H9 (cell line): Measurements from ENCODE around the gene CEP250. TPM values are rescaled to one million over a fixed set of nuclear protein-coding genes. Genes with fewer than 3 reads are reported as not detected.

Experiments used
- DNase-seq: peaks from one replicate; pipeline ENCODE4 v3.0.0-alpha.2; 2017
- H2AFZ ChIP-seq: one replicate; pipeline ENCODE4 v1.6.1; 2013; ENCODE audit warnings: mild to moderate bottlenecking, low read length, control low read depth, moderate library complexity
- H2AK5ac ChIP-seq: 2 replicates; pipeline ENCODE4 v1.6.1; 2013; ENCODE audit warnings: low read length, control low read depth, mixed read lengths; ENCODE audit not compliant: insufficient read length
- H2BK120ac ChIP-seq: one replicate; pipeline ENCODE4 v1.6.1; 2013; ENCODE audit warnings: low read depth, mild to moderate bottlenecking, low read length, control low read depth, inconsistent platforms; ENCODE audit not compliant: poor library complexity, severe bottlenecking
- H2BK12ac ChIP-seq: 2 replicates; pipeline ENCODE4 v1.6.1; 2013; ENCODE audit warnings: low read length, control low read depth, mixed read lengths, low read depth; ENCODE audit not compliant: insufficient read length
- H2BK15ac ChIP-seq: 2 replicates; pipeline ENCODE4 v1.6.1; 2013; ENCODE audit warnings: low read depth, low read length, control low read depth
- H2BK20ac ChIP-seq: one replicate; pipeline ENCODE4 v1.6.1; 2013; ENCODE audit warnings: low read depth, mild to moderate bottlenecking, low read length, control low read depth, inconsistent platforms; ENCODE audit not compliant: poor library complexity, severe bottlenecking
- H2BK5ac ChIP-seq: 2 replicates; pipeline ENCODE4 v1.6.1; 2013; ENCODE audit warnings: low read length, control low read depth, mixed read lengths; ENCODE audit not compliant: insufficient read length
- H3K14ac ChIP-seq: 2 replicates; pipeline ENCODE4 v1.6.1; 2013; ENCODE audit warnings: low read length, control low read depth; ENCODE audit not compliant: insufficient read depth
- H3K18ac ChIP-seq: 2 replicates; pipeline ENCODE4 v1.6.1; 2013; ENCODE audit warnings: low read depth, mild to moderate bottlenecking, mixed read lengths, low read length, control low read depth; ENCODE audit not compliant: insufficient read length
- H3K23ac ChIP-seq: 2 replicates; pipeline ENCODE4 v1.6.1; 2013; ENCODE audit warnings: low read length, control low read depth, mixed read lengths, low read depth; ENCODE audit not compliant: insufficient read length
- H3K23me2 ChIP-seq: 2 replicates; pipeline ENCODE4 v1.6.1; 2013; ENCODE audit warnings: low read depth, mild to moderate bottlenecking, mixed read lengths, low read length, control low read depth; ENCODE audit not compliant: insufficient read length, poor library complexity, severe bottlenecking
- H3K27ac ChIP-seq: 2 replicates; pipeline ENCODE4 v1.5.1; 2013; ENCODE audit warnings: low read length, control low read depth, mixed read lengths, low read depth; ENCODE audit not compliant: insufficient read length
- H3K27me3 ChIP-seq: 2 replicates; pipeline ENCODE4 v1.6.1; 2013; ENCODE audit warnings: low read length, control low read depth, inconsistent platforms; ENCODE audit not compliant: insufficient read depth
- H3K4ac ChIP-seq: 2 replicates; pipeline ENCODE4 v1.6.1; 2013; ENCODE audit warnings: low read depth, mild to moderate bottlenecking, control low read depth, inconsistent platforms, low read length, moderate library complexity
- H3K4me1 ChIP-seq: 2 replicates; pipeline ENCODE4 v1.6.1; 2013; ENCODE audit warnings: low read length, control low read depth, inconsistent platforms; ENCODE audit not compliant: insufficient read depth
- H3K4me2 ChIP-seq: 2 replicates; pipeline ENCODE4 v1.6.1; 2013; ENCODE audit warnings: low read length, control low read depth, mixed read lengths; ENCODE audit not compliant: insufficient read length, insufficient read depth
- H3K56ac ChIP-seq: 2 replicates; pipeline ENCODE4 v1.6.1; 2013; ENCODE audit warnings: low read depth, mild to moderate bottlenecking, mixed read lengths, low read length, control low read depth; ENCODE audit not compliant: insufficient read length
- H3K79me1 ChIP-seq: 2 replicates; pipeline ENCODE4 v1.6.1; 2013; ENCODE audit warnings: low read depth, mild to moderate bottlenecking, moderate library complexity, low read length, control low read depth, inconsistent platforms; ENCODE audit not compliant: insufficient read depth, poor library complexity, severe bottlenecking
- H3K79me2 ChIP-seq: 2 replicates; pipeline ENCODE4 v1.6.1; 2013; ENCODE audit warnings: low read length, control low read depth, inconsistent platforms; ENCODE audit not compliant: insufficient read depth
- H3K9ac ChIP-seq: 2 replicates; pipeline ENCODE4 v1.6.1; 2013; ENCODE audit warnings: low read length, control low read depth, mixed read lengths; ENCODE audit not compliant: insufficient read length; ENCODE audit errors: extremely low read depth
- H3K9me3 ChIP-seq: one replicate; pipeline ENCODE4 v1.6.1; 2013; ENCODE audit warnings: low read depth, low read length, inconsistent platforms; ENCODE audit not compliant: control insufficient read depth
- H3T11ph ChIP-seq: one replicate; pipeline ENCODE4 v1.6.1; 2013; ENCODE audit warnings: mild to moderate bottlenecking, low read length, control low read depth, inconsistent platforms
- H4K20me1 ChIP-seq: one replicate; pipeline ENCODE4 v1.6.1; 2013; ENCODE audit not compliant: control insufficient read depth, insufficient read length, insufficient read depth
- H4K5ac ChIP-seq: 2 replicates; pipeline ENCODE4 v1.6.1; 2013; ENCODE audit warnings: low read depth, mild to moderate bottlenecking, mixed read lengths, low read length, control low read depth; ENCODE audit not compliant: insufficient read length
- H4K8ac ChIP-seq: replicated peaks from 2 replicates; pipeline ENCODE4 v1.6.1; 2013; ENCODE audit warnings: low read length, control low read depth, mixed read lengths, low read depth; ENCODE audit not compliant: insufficient read length
- H4K91ac ChIP-seq: 2 replicates; pipeline ENCODE4 v1.6.1; 2013; ENCODE audit warnings: low read depth, mild to moderate bottlenecking, moderate library complexity, mixed read lengths, low read length, control low read depth; ENCODE audit not compliant: insufficient read length
- H3K27ac Mint-ChIP-seq, 3 experiments: 2 replicates in 2 of 3; 3 replicates in 1 of 3; pipeline ENCODE4 v1.8.0; 2020 to 2021; ENCODE audit warnings: mixed read lengths in 3 of 3, mild to moderate bottlenecking in 1 of 3, moderate library complexity in 1 of 3
- H3K27me3 Mint-ChIP-seq: 2 replicates; pipeline ENCODE4 v1.8.0; 2021; ENCODE audit warnings: low read depth, mild to moderate bottlenecking, moderate library complexity, mixed read lengths
- H3K36me3 Mint-ChIP-seq, 3 experiments: 2 replicates in 2 of 3; 3 replicates in 1 of 3; pipeline ENCODE4 v1.8.0; 2020 to 2021; ENCODE audit warnings: low read depth in 3 of 3, mixed read lengths in 3 of 3; ENCODE audit not compliant: insufficient read depth in 1 of 3
- H3K4me1 Mint-ChIP-seq, 2 experiments: 2 replicates each; pipeline ENCODE4 v1.8.0; 2020; ENCODE audit warnings: mixed read lengths in 2 of 2
- H3K4me3 Mint-ChIP-seq, 2 experiments: 2 replicates in 1 of 2; 3 replicates in 1 of 2; pipeline ENCODE4 v1.8.0; 2020 to 2021; ENCODE audit warnings: mild to moderate bottlenecking in 2 of 2, mixed read lengths in 2 of 2, moderate library complexity in 1 of 2
- H3K9me3 Mint-ChIP-seq, 2 experiments: 2 replicates in 1 of 2; 3 replicates in 1 of 2; pipeline ENCODE4 v1.8.0; 2020; ENCODE audit warnings: mild to moderate bottlenecking in 2 of 2, mixed read lengths in 2 of 2, moderate library complexity in 1 of 2
- WGBS: extraction: QIAGEN DNeasy Blood & Tissue Kit; methylation state at CpG from one replicate; pipeline ENCODE4 v1.1.7; 2013; ENCODE audit warnings: missing lambda C conversion rate, low lambda C conversion rate, mixed read lengths; ENCODE audit not compliant: insufficient read length; ENCODE audit errors: extremely low coverage; 5-methylcytosine and 5-hydroxymethylcytosine counted together
- total RNA-seq: library from RNA; stranded (reverse); gene quantifications from 2 replicates; pipeline ENCODE4 v1.2.1, GENCODE V29; 2021
- TF ChIP-seq, protein P1 (sequence below): fragments of 200-600 bp; sonication (generic); conservative IDR thresholded peaks from 3 replicates; pipeline ENCODE4 v1.8.0; 2021; ENCODE audit warnings: antibody characterized with exemption, mild to moderate bottlenecking

The CEP250 gene
- total RNA-seq, 1 experiment from 2014 or later: 29.8 TPM

DNA sequence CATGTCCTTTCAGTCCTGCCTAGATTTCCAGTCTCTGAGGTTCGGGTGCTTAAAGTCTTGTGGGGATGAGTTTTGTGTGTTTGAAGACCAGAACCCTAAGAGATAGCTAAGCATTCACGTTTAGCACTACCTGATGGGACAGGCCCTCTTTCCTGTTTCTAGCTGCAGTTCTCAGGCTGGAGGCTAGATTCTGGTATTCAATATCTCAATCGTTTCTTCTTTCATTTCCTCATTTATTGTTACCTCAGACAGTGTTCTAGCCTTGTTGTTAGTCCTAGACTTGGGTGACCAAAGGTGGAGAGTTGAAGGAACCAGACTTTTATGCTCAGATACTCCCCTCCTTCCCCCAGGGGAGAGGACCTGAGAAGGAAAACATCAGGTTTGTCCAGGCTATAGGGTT is 16.8 kb downstream of the CEP250 start:
- TF ChIP-seq, protein P1, sequence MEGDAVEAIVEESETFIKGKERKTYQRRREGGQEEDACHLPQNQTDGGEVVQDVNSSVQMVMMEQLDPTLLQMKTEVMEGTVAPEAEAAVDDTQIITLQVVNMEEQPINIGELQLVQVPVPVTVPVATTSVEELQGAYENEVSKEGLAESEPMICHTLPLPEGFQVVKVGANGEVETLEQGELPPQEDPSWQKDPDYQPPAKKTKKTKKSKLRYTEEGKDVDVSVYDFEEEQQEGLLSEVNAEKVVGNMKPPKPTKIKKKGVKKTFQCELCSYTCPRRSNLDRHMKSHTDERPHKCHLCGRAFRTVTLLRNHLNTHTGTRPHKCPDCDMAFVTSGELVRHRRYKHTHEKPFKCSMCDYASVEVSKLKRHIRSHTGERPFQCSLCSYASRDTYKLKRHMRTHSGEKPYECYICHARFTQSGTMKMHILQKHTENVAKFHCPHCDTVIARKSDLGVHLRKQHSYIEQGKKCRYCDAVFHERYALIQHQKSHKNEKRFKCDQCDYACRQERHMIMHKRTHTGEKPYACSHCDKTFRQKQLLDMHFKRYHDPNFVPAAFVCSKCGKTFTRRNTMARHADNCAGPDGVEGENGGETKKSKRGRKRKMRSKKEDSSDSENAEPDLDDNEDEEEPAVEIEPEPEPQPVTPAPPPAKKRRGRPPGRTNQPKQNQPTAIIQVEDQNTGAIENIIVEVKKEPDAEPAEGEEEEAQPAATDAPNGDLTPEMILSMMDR: no peak
- H4K5ac ChIP-seq: no peak overlapping the region
- H2AK5ac ChIP-seq: no peak overlapping the region
- H2BK120ac ChIP-seq: no peak overlapping the region
- Mint-ChIP-seq H3K4me1 (peaks cover 2 to 3% of the 10 kb centered on the region in 2 experiments; a peak in 1 of 4 replicates), H3K27ac (no peak overlapping the region), H3K36me3 (peaks cover 12 to 39% (median 31%) of the 10 kb centered on the region in 3 experiments; a peak in 6 of 7 replicates), H3K4me3 (no peak overlapping the region), H3K9me3 (no peaks in the 10 kb centered on the region), H3K27me3 (no peaks in the 10 kb centered on the region)
- H2BK12ac ChIP-seq: no peak overlapping the region
- H3K27ac ChIP-seq: no peak overlapping the region
- WGBS: no CpG with 5 or more reads among the region's 3 CpGs
- H3K14ac ChIP-seq: no peak overlapping the region
- H3K4me2 ChIP-seq: no peak overlapping the region
- H3K79me1 ChIP-seq: no peaks in the 10 kb centered on the region
- H3K9ac ChIP-seq: no peak overlapping the region
- H3K23ac ChIP-seq: no peak overlapping the region
- H2BK5ac ChIP-seq: no peak overlapping the region
- H4K8ac ChIP-seq: no peak overlapping the region
- no peak overlapping the region for H3K18ac ChIP-seq
- no peak overlapping the region for H3K56ac ChIP-seq
- no peaks in the 10 kb centered on the region for H4K20me1 ChIP-seq
- H3T11ph ChIP-seq: no peak overlapping the region
- H3K9me3 ChIP-seq: no peaks in the 10 kb centered on the region
- no peak overlapping the region for H2BK15ac ChIP-seq
- no peaks in the 10 kb centered on the region for H3K27me3 ChIP-seq
- no peak overlapping the region for H4K91ac ChIP-seq
- no peak overlapping the region for H2AFZ ChIP-seq
- no peaks in the 10 kb centered on the region for H3K23me2 ChIP-seq
- no peaks in the 10 kb centered on the region for H3K4me1 ChIP-seq
- H2BK20ac ChIP-seq: no peak overlapping the region
- no peak overlapping the region for H3K4ac ChIP-seq
- no peaks in the 10 kb centered on the region for H3K79me2 ChIP-seq
- no peak for DNase-seq
